Measurements from ENCODE around the gene NEAT1. TPM values are rescaled to one million over a fixed set of nuclear protein-coding genes. Genes with fewer than 3 reads are reported as not detected.
"Not testable (repeated sequence)": the region's sequence is repeated elsewhere in the genome, so short reads cannot be mapped to it uniquely, and the experiment has no call there.

The NEAT1 gene
- total RNA-seq, 4 donors from 2014 or later: 370 to 782 (median 680) TPM

- H3K27ac ChIP-seq: no peak overlapping the region
- H3K27me3 ChIP-seq: no peaks in the 10 kb centered on the region
- TF ChIP-seq EP300 (IDR thresholded peaks at IDR 0.05; ENCODE audit: low read depth) (no peak), POLR2A (IDR thresholded peaks at IDR 0.05) (no peak), CTCF (IDR thresholded peaks at IDR 0.05) (no peak), POLR2AphosphoS5 (IDR thresholded peaks at IDR 0.05) (no peak)
- in situ Hi-C loops (cut with MboI; ENCODE audit: low pct_ligation_motif_present in 1 of 4, low pct_unique_long_range_greater_than_20kb in 1 of 4, low sequenced_read_pairs in 3 of 4) (loop anchor here in 1 of 4 donors (10.0 kb wide), 1 partner anchor 46 kb away; no protein-coding TSS in a partner anchor), intact Hi-C loops (cut with DNase I; ENCODE audit: low total_unique reads) (loop anchor here (1.0 kb wide), 1 partner anchor 24 kb away; no protein-coding TSS in a partner anchor)
- no peak overlapping the region for H3K4me3 ChIP-seq
- DNase-seq: no peak
- 88% methylated on average over 14 of the region's 29 CpGs; no CpG with 5 or more reads in 1 of the 2 donors for WGBS, 2 donors (ENCODE audit: low coverage in 1 of 2)
- no peaks in the 10 kb centered on the region for H3K9me3 ChIP-seq
- peaks cover 4 to 8% (median 5%) of the 10 kb centered on the region in 4 donors for H3K4me1 ChIP-seq
- peaks cover 0 to 41% (median 3%) of the 10 kb centered on the region in 4 donors for H3K36me3 ChIP-seq
Measured at GRCh38 chr11:65410936-65411680, 11.5 kb upstream of the NEAT1 start.

DNA sequence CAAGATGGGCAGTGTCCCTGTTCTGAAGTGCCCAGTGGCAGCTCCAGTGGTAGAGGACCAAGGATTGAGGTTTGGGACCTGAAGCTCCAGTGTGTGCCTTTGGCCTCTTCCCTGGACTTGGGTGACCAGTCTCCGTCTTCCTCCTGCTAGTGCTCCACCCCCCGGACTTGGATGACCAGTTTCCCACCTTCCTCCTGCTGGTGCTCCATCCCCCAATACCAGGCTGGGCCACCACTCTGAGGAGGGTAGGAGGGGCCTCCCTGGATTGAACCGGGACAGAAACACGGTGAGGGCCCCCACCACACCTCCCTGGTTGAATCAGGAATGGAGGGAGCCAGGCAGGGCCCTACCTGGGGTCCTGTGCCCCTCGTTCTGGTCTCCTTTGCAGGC, 10.9 kb upstream of the NEAT1 start:
- Histone ChIP-seq H3K27me3 (no peaks in the 10 kb centered on the region), H3K4me1 (peaks cover 7 to 13% (median 10%) of the 10 kb centered on the region in 4 donors), H3K9me3 (no peaks in the 10 kb centered on the region), H3K36me3 (peaks cover 0 to 35% (median 3%) of the 10 kb centered on the region in 4 donors), H3K4me3 (no peak overlapping the region), H3K27ac (no peak overlapping the region)
- TF ChIP-seq CTCF (IDR thresholded peaks at IDR 0.05): no peak
- TF ChIP-seq POLR2A (IDR thresholded peaks at IDR 0.05): no peak
- TF ChIP-seq POLR2AphosphoS5 (IDR thresholded peaks at IDR 0.05): no peak
- no peak for TF ChIP-seq EP300 (IDR thresholded peaks at IDR 0.05; ENCODE audit: low read depth)
- in situ Hi-C loops (cut with MboI; ENCODE audit: low pct_ligation_motif_present in 1 of 4, low pct_unique_long_range_greater_than_20kb in 1 of 4, low sequenced_read_pairs in 3 of 4) (loop anchor here in 1 of 4 donors (10.0 kb wide), 1 partner anchor 47 kb away; no protein-coding TSS in a partner anchor), intact Hi-C loops (cut with DNase I; ENCODE audit: low total_unique reads) (no loop called here)
- no peak for DNase-seq
- WGBS, 2 donors (ENCODE audit: low coverage in 1 of 2): 95% methylated on average over 5 of the region's 5 CpGs; no CpG with 5 or more reads in 1 of the 2 donors

- no peaks in the 10 kb centered on the region for H3K27me3 ChIP-seq
- TF ChIP-seq POLR2A (IDR thresholded peaks at IDR 0.05) (no peak), EP300 (IDR thresholded peaks at IDR 0.05; ENCODE audit: low read depth) (no peak), POLR2AphosphoS5 (IDR thresholded peaks at IDR 0.05) (no peak), CTCF (IDR thresholded peaks at IDR 0.05) (no peak)
- H3K36me3 ChIP-seq: peaks cover 0 to 28% (median 3%) of the 10 kb centered on the region in 4 donors
- no peak for DNase-seq
- H3K4me1 ChIP-seq: peaks cover 15 to 21% (median 18%) of the 10 kb centered on the region in 4 donors
- H3K4me3 ChIP-seq: no peak overlapping the region
- H3K9me3 ChIP-seq: no peaks in the 10 kb centered on the region
- in situ Hi-C loops (cut with MboI; ENCODE audit: low pct_ligation_motif_present in 1 of 4, low pct_unique_long_range_greater_than_20kb in 1 of 4, low sequenced_read_pairs in 3 of 4): loop anchor here in 1 of 4 donors (10.0 kb wide), 1 partner anchor 48 kb away; no protein-coding TSS in a partner anchor
- no peak overlapping the region for H3K27ac ChIP-seq
- intact Hi-C loops (cut with DNase I; ENCODE audit: low total_unique reads): no loop called here
- WGBS, 2 donors (ENCODE audit: low coverage in 1 of 2): 87% methylated on average over 3 to 24 of the region's 24 CpGs
Measured at GRCh38 chr11:65412271-65413076, 10.1 kb upstream of the NEAT1 start.

DNA sequence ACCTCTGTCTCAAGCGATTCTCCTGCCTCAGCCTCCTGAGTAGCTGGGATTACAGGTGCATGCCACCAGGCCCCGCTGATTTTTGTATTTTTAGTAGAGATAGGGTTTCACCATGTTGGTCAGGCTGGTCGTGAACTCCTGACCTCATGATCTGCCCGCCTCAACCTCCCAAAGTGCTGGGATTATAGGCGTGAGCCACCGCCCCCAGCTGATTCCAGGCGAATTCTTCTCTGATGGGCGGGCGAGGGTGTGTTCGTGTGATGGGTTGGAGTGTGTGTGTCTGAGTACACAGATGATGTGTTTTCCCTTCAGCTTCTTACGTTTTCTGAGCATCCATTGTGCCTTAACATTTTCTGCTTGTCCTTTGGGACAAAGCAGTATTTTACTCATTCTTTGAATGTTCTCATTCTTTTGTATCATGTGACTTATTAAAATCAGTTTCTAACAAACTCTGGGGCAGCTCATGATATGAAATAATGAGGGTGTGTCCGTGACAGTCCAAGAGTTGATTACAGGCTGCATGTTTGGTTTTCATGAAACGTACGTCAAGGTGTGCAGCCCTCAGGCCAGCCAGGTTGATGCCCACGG, 9.4 kb upstream of the NEAT1 start:
- DNase-seq; H3K4me3 ChIP-seq; H3K27me3 ChIP-seq; H3K9me3 ChIP-seq; intact Hi-C loops (cut with DNase I; ENCODE audit: low total_unique reads); H3K27ac ChIP-seq: not testable (repeated sequence)
- in situ Hi-C loops (cut with MboI; ENCODE audit: low pct_ligation_motif_present in 1 of 4, low pct_unique_long_range_greater_than_20kb in 1 of 4, low sequenced_read_pairs in 3 of 4): loop anchor here in 1 of 4 donors (10.0 kb wide), 1 partner anchor 48 kb away; no protein-coding TSS in a partner anchor
- Histone ChIP-seq H3K36me3 (peaks cover 0 to 22% (median 3%) of the 10 kb centered on the region in 4 donors), H3K4me1 (peaks cover 22 to 28% (median 25%) of the 10 kb centered on the region in 4 donors)
- 87 to 100% methylated on average over 6 to 15 of the region's 15 CpGs for WGBS, 2 donors (ENCODE audit: low coverage in 1 of 2)
